IMR-90 (cell line): ENCODE measurements around the gene PRLR. TPM values are rescaled to one million over a fixed set of nuclear protein-coding genes. Genes with fewer than 3 reads are reported as not detected.
A peak's percentile ranks its signal among the peaks of the same experiment; 100 is the strongest.

Source experiments
- ATAC-seq: fragments of 200-7000 bp; cut with Tn5 transposase; 2 replicates; pipeline ENCODE4 v1.9.1; 2020; ENCODE audit warnings: low read depth, mild to moderate bottlenecking, moderate library complexity
- BruUV-seq: library from RNA; stranded (reverse); fragments of 400-500 nt; replicated peaks from 2 replicates; lab custom pipeline; 2021; lab: Mats Ljungman, UMichigan
- CTCF ChIA-PET: fragments of 300-600 bp; formaldehyde crosslinking; extraction: SDS; loops from one replicate; lab custom pipeline; 2021; ENCODE audit warnings: antibody characterized with exemption; lab: Yijun Ruan, JAX
- POLR2A ChIA-PET: fragments of 300-600 bp; sonication (Branson Sonifier 250); formaldehyde crosslinking; loops from one replicate; lab custom pipeline; 2022; ENCODE audit warnings: antibody characterized with exemption; ENCODE audit not compliant: unreplicated experiment; lab: Charles Lee
- DNase-seq: peaks from one replicate; pipeline ENCODE4 v3.0.0; 2013
- H2AFZ ChIP-seq: replicated peaks from 2 replicates; pipeline ENCODE3; 2013; ENCODE audit warnings: low read length, mild to moderate bottlenecking; ENCODE audit not compliant: poor library complexity
- H2AK5ac ChIP-seq: 2 replicates; pipeline ENCODE4 v1.6.1; 2013; ENCODE audit warnings: low read depth, low read length, inconsistent platforms
- H2AK9ac ChIP-seq: replicated peaks from 2 replicates; pipeline ENCODE3; 2013; ENCODE audit warnings: mild to moderate bottlenecking, low read depth, low read length, moderate library complexity; ENCODE audit not compliant: poor library complexity
- H2BK120ac ChIP-seq: 2 replicates; pipeline ENCODE4 v1.6.1; 2013; ENCODE audit warnings: low read depth, low read length, inconsistent platforms
- H2BK15ac ChIP-seq: 3 replicates; pipeline ENCODE4 v1.6.1; 2013; ENCODE audit warnings: low read depth, low read length, inconsistent platforms
- H2BK20ac ChIP-seq: 2 replicates; pipeline ENCODE4 v1.6.1; 2013; ENCODE audit warnings: low read depth, mild to moderate bottlenecking, inconsistent platforms, low read length, moderate library complexity
- H2BK5ac ChIP-seq: 2 replicates; pipeline ENCODE4 v1.6.1; 2013; ENCODE audit warnings: mild to moderate bottlenecking, low read depth, low read length, inconsistent platforms; ENCODE audit not compliant: poor library complexity, severe bottlenecking
- H3K14ac ChIP-seq: replicated peaks from 2 replicates; pipeline ENCODE4 v1.6.1; 2013; ENCODE audit warnings: low read depth, low read length, inconsistent platforms
- H3K18ac ChIP-seq: 2 replicates; pipeline ENCODE4 v1.6.1; 2013; ENCODE audit warnings: low read depth, low read length, control low read depth
- H3K23ac ChIP-seq: 2 replicates; pipeline ENCODE4 v1.6.1; 2013; ENCODE audit warnings: low read depth, low read length, inconsistent platforms
- H3K27ac ChIP-seq: 2 replicates; pipeline ENCODE4 v1.5.1; 2013; ENCODE audit warnings: mild to moderate bottlenecking, control low read depth, low read length; ENCODE audit not compliant: insufficient read depth
- H3K27me3 ChIP-seq: 2 replicates; pipeline ENCODE4 v1.6.1; 2013; ENCODE audit warnings: low read length; ENCODE audit not compliant: control insufficient read depth, insufficient read depth
- H3K36me3 ChIP-seq: 2 replicates; pipeline ENCODE4 v1.6.1; 2013; ENCODE audit warnings: low read length, mixed read lengths; ENCODE audit not compliant: control insufficient read depth, insufficient read depth
- H3K4ac ChIP-seq: 2 replicates; pipeline ENCODE4 v1.6.1; 2013; ENCODE audit warnings: low read depth, low read length, inconsistent platforms
- H3K4me1 ChIP-seq: 2 replicates; pipeline ENCODE4 v1.6.1; 2013; ENCODE audit warnings: low read length, mixed read lengths; ENCODE audit not compliant: control insufficient read depth, insufficient read depth
- H3K4me2 ChIP-seq: 2 replicates; pipeline ENCODE4 v1.6.1; 2013; ENCODE audit warnings: low read depth, mild to moderate bottlenecking, control low read depth, low read length, moderate library complexity
- H3K4me3 ChIP-seq: 2 replicates; pipeline ENCODE4 v1.5.1; 2013; ENCODE audit warnings: low read depth, mild to moderate bottlenecking, control low read depth, low read length, moderate library complexity; ENCODE audit not compliant: insufficient read depth
- H3K56ac ChIP-seq: 2 replicates; pipeline ENCODE4 v1.6.1; 2013; ENCODE audit warnings: low read length, inconsistent platforms; ENCODE audit not compliant: insufficient read depth; ENCODE audit errors: extremely low read depth
- H3K79me1 ChIP-seq, 2 experiments: 2 replicates each; pipeline ENCODE4 v1.6.1; 2013; ENCODE audit warnings: low read length in 2 of 2, inconsistent platforms in 1 of 2, low read depth in 1 of 2
- H3K9ac ChIP-seq: 2 replicates; pipeline ENCODE4 v1.6.1; 2013; ENCODE audit warnings: low read depth, low read length, control low read depth
- H3K9me1 ChIP-seq: 2 replicates; pipeline ENCODE4 v1.6.1; 2013; ENCODE audit warnings: low read length, inconsistent platforms; ENCODE audit not compliant: insufficient read depth
- H3K9me3 ChIP-seq: 2 replicates; pipeline ENCODE4 v1.6.1; 2013; ENCODE audit warnings: low read length; ENCODE audit not compliant: control insufficient read depth, insufficient read depth
- H4K20me1 ChIP-seq: 2 replicates; pipeline ENCODE4 v1.6.1; 2013; ENCODE audit warnings: low read length, inconsistent platforms; ENCODE audit not compliant: insufficient read depth
- H4K5ac ChIP-seq: 2 replicates; pipeline ENCODE4 v1.6.1; 2013; ENCODE audit warnings: mild to moderate bottlenecking, low read depth, low read length, control low read depth
- H4K8ac ChIP-seq, 2 experiments: 2 replicates each; pipeline ENCODE4 v1.6.1; 2013; ENCODE audit warnings: low read depth in 2 of 2, low read length in 2 of 2, control low read depth in 1 of 2, inconsistent platforms in 1 of 2
- H4K91ac ChIP-seq: 2 replicates; pipeline ENCODE4 v1.6.1; 2013; ENCODE audit warnings: low read depth, low read length, inconsistent platforms; ENCODE audit not compliant: insufficient read depth
- BHLHE40 ChIP-seq: fragments of 150-350 bp; IDR thresholded peaks from 2 replicates; pipeline ENCODE4 v1.6.1; 2016; ENCODE audit warnings: mild to moderate bottlenecking, low read depth, low read length
- CEBPB ChIP-seq: IDR thresholded peaks from 2 replicates; pipeline ENCODE4 v1.6.1; 2012; ENCODE audit warnings: low read depth, low read length, improper control_type of control experiment
- CHD1 ChIP-seq: IDR thresholded peaks from 2 replicates; pipeline ENCODE4 v1.6.1; 2012; ENCODE audit warnings: low read depth, low read length, improper control_type of control experiment
- ELK1 ChIP-seq: fragments of 150-350 bp; IDR thresholded peaks from 2 replicates; pipeline ENCODE4 v1.6.1; 2016; ENCODE audit warnings: low read depth, mild to moderate bottlenecking, low read length, moderate library complexity, borderline replicate concordance
- FOS ChIP-seq: fragments of 150-350 bp; IDR thresholded peaks from 2 replicates; pipeline ENCODE4 v1.6.1; 2016; ENCODE audit warnings: low read depth, low read length
- MAFK ChIP-seq: IDR thresholded peaks from 2 replicates; pipeline ENCODE4 v1.6.1; 2012; ENCODE audit warnings: low read depth, low read length, improper control_type of control experiment
- MAZ ChIP-seq: IDR thresholded peaks from 2 replicates; pipeline ENCODE4 v1.6.1; 2012; ENCODE audit warnings: low read depth, mild to moderate bottlenecking, low read length, improper control_type of control experiment, moderate library complexity, borderline replicate concordance
- MXI1 ChIP-seq: IDR thresholded peaks from 2 replicates; pipeline ENCODE4 v1.6.1; 2012; ENCODE audit warnings: low read depth, mild to moderate bottlenecking, low read length, moderate library complexity, borderline replicate concordance
- NFE2L2 ChIP-seq: fragments of 150-350 bp; IDR thresholded peaks from 2 replicates; pipeline ENCODE4 v1.6.1; 2016; ENCODE audit warnings: low read depth, mild to moderate bottlenecking, low read length
- POLR2A ChIP-seq: IDR thresholded peaks from 2 replicates; pipeline ENCODE4 v1.6.1; 2012; ENCODE audit warnings: mild to moderate bottlenecking, low read depth, low read length
- RAD21 ChIP-seq: IDR thresholded peaks from 2 replicates; pipeline ENCODE4 v1.6.1; 2012; ENCODE audit warnings: low read length, improper control_type of control experiment
- RCOR1 ChIP-seq: IDR thresholded peaks from 2 replicates; pipeline ENCODE4 v1.6.1; 2012; ENCODE audit warnings: mild to moderate bottlenecking, low read length, improper control_type of control experiment; ENCODE audit not compliant: insufficient replicate concordance
- RFX5 ChIP-seq: IDR thresholded peaks from 2 replicates; pipeline ENCODE4 v1.8.0; 2012; ENCODE audit warnings: low read depth, mild to moderate bottlenecking, low read length, moderate library complexity
- SMC3 ChIP-seq: fragments of 150-350 bp; IDR thresholded peaks from 2 replicates; pipeline ENCODE4 v1.6.1; 2016; ENCODE audit warnings: low read depth, mild to moderate bottlenecking, antibody characterized with exemption, low read length, moderate library complexity
- USF2 ChIP-seq: fragments of 150-350 bp; IDR thresholded peaks from 2 replicates; pipeline ENCODE4 v1.6.1; 2017; ENCODE audit warnings: mild to moderate bottlenecking, antibody characterized with exemption, low read length, low read depth
- WGBS, 2 experiments: methylation state at CpG; one replicate each; pipeline versions ENCODE4 v1.1.5 to v1.1.7; 2013; ENCODE audit warnings: missing lambda C conversion rate in 2 of 2; ENCODE audit not compliant: insufficient read length in 1 of 2; ENCODE audit errors: extremely low coverage in 2 of 2; 5-methylcytosine and 5-hydroxymethylcytosine counted together
- dilution Hi-C: fragments of 300-500 bp; cut with HindIII; formaldehyde crosslinking; loops from one replicate; pipeline ENCODE4 v1.14.3; 2018; ENCODE audit warnings: low sequenced_read_pairs; ENCODE audit not compliant: unreplicated experiment
- in situ Hi-C: fragments of 300-500 bp; cut with MboI; formaldehyde crosslinking; loops from 3 replicates; pipeline ENCODE4 v1.14.3; 2019; ENCODE audit warnings: low sequenced_read_pairs, inconsistent platforms, mixed read lengths
- intact Hi-C: fragments of 100-400 bp; cut with micrococcal nuclease; formaldehyde crosslinking; loops from 2 replicates; pipeline ENCODE4 v1.10.0; 2022
- polyA plus RNA-seq, 3 experiments: library from polyadenylated mRNA; depleted of rRNA; stranded (reverse); fragments of >200 nt; gene quantifications; 2 replicates each; pipeline ENCODE4 v1.2.3, GENCODE V29; 2012; ENCODE audit warnings: low replicate concordance in 1 of 3
- total RNA-seq: library from RNA; depleted of rRNA; stranded (reverse); fragments of >200 nt; gene quantifications from 2 replicates; pipeline ENCODE4 v1.2.3, GENCODE V29; 2012
- TF ChIP-seq, protein P1 (sequence below): conservative IDR thresholded peaks from 2 replicates; pipeline ENCODE4 v1.5.1; 2012; ENCODE audit warnings: mild to moderate bottlenecking, low read depth, low read length, improper control_type of control experiment

The PRLR gene
- total and polyA plus RNA-seq, 2 of the 4 experiments (the other 2 are of a cell fraction): 0.24 to 0.54 TPM

DNA sequence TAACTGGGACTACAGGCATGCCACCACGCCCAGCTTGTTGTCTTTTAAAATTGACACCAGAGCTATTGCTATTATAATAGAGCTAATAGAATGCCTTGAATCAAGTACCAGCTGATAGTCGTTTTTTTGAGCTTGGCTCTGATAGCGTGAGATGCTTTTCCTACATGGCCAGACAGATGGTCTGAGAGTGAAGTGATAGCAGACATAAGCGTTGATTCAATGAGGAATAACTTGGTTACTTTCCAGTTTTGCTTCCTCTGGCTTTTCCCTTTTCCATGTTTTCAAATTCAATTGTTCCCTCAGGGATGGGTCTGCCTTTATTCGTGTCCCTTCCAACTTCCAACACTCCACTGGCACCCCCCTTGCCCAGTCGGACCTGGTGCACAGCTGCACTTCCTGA, 197.9 kb downstream of the PRLR start:
- no TSS peak for BruUV-seq
- H3K23ac ChIP-seq: no peak overlapping the region
- H3K18ac ChIP-seq: no peak overlapping the region
- H2BK20ac ChIP-seq: no peak overlapping the region
- WGBS, 2 experiments: no CpG with 5 or more reads among the region's 6 CpGs
- intact Hi-C loops (no loop called here), in situ Hi-C loops (no loop called here), dilution Hi-C loops (no loop called here)
- H2BK15ac ChIP-seq: no peak overlapping the region
- no peak for TF ChIP-seq POLR2A
- TF ChIP-seq CHD1: no peak
- no peak for TF ChIP-seq FOS
- TF ChIP-seq MAFK: no peak
- TF ChIP-seq BHLHE40: no peak
- TF ChIP-seq CEBPB: no peak
- no peak for TF ChIP-seq NFE2L2
- no peak for TF ChIP-seq MAZ
- TF ChIP-seq USF2: no peak
- no peak for TF ChIP-seq MXI1
- TF ChIP-seq, protein P1, sequence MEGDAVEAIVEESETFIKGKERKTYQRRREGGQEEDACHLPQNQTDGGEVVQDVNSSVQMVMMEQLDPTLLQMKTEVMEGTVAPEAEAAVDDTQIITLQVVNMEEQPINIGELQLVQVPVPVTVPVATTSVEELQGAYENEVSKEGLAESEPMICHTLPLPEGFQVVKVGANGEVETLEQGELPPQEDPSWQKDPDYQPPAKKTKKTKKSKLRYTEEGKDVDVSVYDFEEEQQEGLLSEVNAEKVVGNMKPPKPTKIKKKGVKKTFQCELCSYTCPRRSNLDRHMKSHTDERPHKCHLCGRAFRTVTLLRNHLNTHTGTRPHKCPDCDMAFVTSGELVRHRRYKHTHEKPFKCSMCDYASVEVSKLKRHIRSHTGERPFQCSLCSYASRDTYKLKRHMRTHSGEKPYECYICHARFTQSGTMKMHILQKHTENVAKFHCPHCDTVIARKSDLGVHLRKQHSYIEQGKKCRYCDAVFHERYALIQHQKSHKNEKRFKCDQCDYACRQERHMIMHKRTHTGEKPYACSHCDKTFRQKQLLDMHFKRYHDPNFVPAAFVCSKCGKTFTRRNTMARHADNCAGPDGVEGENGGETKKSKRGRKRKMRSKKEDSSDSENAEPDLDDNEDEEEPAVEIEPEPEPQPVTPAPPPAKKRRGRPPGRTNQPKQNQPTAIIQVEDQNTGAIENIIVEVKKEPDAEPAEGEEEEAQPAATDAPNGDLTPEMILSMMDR: no peak
- TF ChIP-seq SMC3: no peak
- no peak for TF ChIP-seq RFX5
- no peak for TF ChIP-seq ELK1
- TF ChIP-seq RAD21: no peak
- no peak for TF ChIP-seq RCOR1
- peaks cover 4% of the 10 kb centered on the region; the same call in 1 of the 2 replicates for H3K4me1 ChIP-seq
- no peak overlapping the region for H4K8ac ChIP-seq
- no peaks in the 10 kb centered on the region; the same call in 1 of the 2 replicates for H3K27me3 ChIP-seq
- H2BK5ac ChIP-seq: no peak overlapping the region
- ChIA-PET POLR2A (no interaction called here), CTCF (no interaction called here)
- no peak overlapping the region for H3K27ac ChIP-seq
- no peak overlapping the region for H3K4me2 ChIP-seq
- H3K4ac ChIP-seq: no peak overlapping the region
- H4K20me1 ChIP-seq: no peaks in the 10 kb centered on the region
- H3K14ac ChIP-seq: no peak overlapping the region
- H3K79me1 ChIP-seq: no peaks in the 10 kb centered on the region
- H3K9me1 ChIP-seq: no peaks in the 10 kb centered on the region
- H2AK9ac ChIP-seq: no peak overlapping the region
- no peak overlapping the region for H4K91ac ChIP-seq
- H3K4me3 ChIP-seq: no peak overlapping the region
- no peak overlapping the region for H3K9ac ChIP-seq
- DNase-seq (no peak), ATAC-seq (no peak)
- H2AFZ ChIP-seq: peak overlapping the region; percentile 52
- no peak overlapping the region for H2AK5ac ChIP-seq
- no peaks in the 10 kb centered on the region for H3K9me3 ChIP-seq
- no peak overlapping the region for H3K56ac ChIP-seq
- no peak overlapping the region for H4K5ac ChIP-seq
- no peak overlapping the region for H2BK120ac ChIP-seq
- H3K36me3 ChIP-seq: no peaks in the 10 kb centered on the region
